ENCODE measurements around the gene DNAJB13.

The DNAJB13 gene

DNA sequence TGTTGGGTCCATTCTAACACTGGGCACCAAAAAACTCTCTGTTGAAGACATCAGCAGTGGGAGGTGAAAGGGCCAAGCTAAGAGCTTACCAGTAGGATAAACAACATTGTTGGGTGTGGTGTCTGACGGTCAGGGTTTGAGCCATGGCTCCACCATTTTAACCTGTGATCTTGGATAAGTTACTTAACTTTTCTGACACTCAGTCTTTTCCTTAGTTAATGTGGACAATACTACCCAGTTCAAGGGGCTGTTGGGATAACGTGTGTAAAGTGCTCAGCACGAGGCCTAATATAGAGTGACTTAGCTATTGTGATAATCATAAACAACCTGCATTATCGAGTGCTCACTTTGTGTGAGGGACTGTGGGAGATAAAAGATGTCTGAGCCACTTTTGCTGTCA is 52.0 kb downstream of the DNAJB13 start:
- TF ChIP-seq CTCF (IDR thresholded peaks at IDR 0.05; ENCODE audit: insufficient read depth, low read length) (no peak), POLR2AphosphoS5 (IDR thresholded peaks at IDR 0.05; ENCODE audit: low read depth) (no peak), REST (IDR thresholded peaks at IDR 0.05; ENCODE audit: insufficient replicate concordance, low read depth) (no peak), SPI1 (IDR thresholded peaks at IDR 0.05; ENCODE audit: borderline replicate concordance, low read depth) (no peak), GABPA (IDR thresholded peaks at IDR 0.05; ENCODE audit: low read depth) (no peak)
- Histone ChIP-seq H3K27me3 (ENCODE audit: insufficient read depth, poor library complexity, severe bottlenecking) (no peaks in the 10 kb centered on the region), H3K27ac (replicated peaks) (no peak overlapping the region), H3K4me3 (replicated peaks; ENCODE audit: insufficient read depth, low read length) (no peak overlapping the region)
- no peak for DNase-seq (ENCODE audit: low read depth in 1 of 2, low spot score in 1 of 2)

- TF ChIP-seq CTCF (IDR thresholded peaks at IDR 0.05; ENCODE audit: insufficient read depth, low read length) (no peak), POLR2AphosphoS5 (IDR thresholded peaks at IDR 0.05; ENCODE audit: low read depth) (no peak), GABPA (IDR thresholded peaks at IDR 0.05; ENCODE audit: low read depth) (no peak), REST (IDR thresholded peaks at IDR 0.05; ENCODE audit: insufficient replicate concordance, low read depth) (no peak), SPI1 (IDR thresholded peaks at IDR 0.05; ENCODE audit: borderline replicate concordance, low read depth) (no peak)
- H3K4me3 ChIP-seq (replicated peaks; ENCODE audit: insufficient read depth, low read length) = no peak overlapping the region
- no peak overlapping the region for H3K27ac ChIP-seq (replicated peaks)
- DNase-seq (ENCODE audit: low read depth in 1 of 2, low spot score in 1 of 2) = no peak
- no peaks in the 10 kb centered on the region for H3K27me3 ChIP-seq (ENCODE audit: insufficient read depth, poor library complexity, severe bottlenecking)
Measured at GRCh38 chr11:74004046-74004695, 53.3 kb downstream of the DNAJB13 start.

DNA sequence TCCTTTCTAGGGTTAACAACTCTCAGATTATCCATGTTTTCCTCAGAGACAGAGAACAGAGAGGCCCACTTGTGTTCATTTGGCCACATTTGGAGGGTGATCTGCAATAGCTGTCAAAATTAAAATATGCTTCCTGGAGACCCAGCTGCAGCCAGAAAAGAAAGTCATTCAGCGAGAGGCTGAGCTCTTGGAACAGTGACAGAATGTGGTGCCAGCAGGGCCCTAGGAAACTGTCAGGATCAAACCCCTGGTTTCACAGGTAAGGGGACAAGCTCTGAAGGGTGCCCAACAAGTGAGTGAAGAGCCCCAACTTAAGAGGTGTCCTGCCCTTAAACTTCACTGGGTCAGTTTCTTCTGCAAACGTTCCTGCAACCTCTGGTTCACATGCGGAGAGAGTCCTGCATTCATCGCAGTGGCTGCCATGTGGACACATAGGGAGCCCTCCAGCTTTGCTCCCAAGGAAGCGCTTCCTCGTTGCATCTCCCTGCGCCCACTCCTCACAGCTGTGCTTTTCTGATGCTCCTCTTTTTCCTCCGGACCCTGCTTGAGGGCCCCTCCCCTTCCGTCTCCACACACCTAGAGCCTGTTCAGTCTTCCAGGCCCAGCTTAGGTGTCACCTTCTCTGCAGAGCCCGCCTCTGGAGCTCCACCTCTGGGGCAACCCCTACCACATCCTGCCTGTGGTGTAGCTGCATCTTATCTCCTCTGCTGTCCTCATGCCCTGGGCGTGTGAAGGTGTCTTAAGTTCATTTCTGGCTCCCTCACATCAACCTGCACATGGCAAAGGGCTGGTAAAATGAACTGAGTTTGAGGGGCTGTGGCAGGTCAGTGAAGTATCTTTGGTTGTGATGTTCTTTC is 54.2 kb downstream of the DNAJB13 start:
- TF ChIP-seq REST (IDR thresholded peaks at IDR 0.05; ENCODE audit: insufficient replicate concordance, low read depth) (no peak), POLR2AphosphoS5 (IDR thresholded peaks at IDR 0.05; ENCODE audit: low read depth) (no peak), SPI1 (IDR thresholded peaks at IDR 0.05; ENCODE audit: borderline replicate concordance, low read depth) (no peak), GABPA (IDR thresholded peaks at IDR 0.05; ENCODE audit: low read depth) (no peak), CTCF (IDR thresholded peaks at IDR 0.05; ENCODE audit: insufficient read depth, low read length) (no peak)
- H3K4me3 ChIP-seq (replicated peaks; ENCODE audit: insufficient read depth, low read length) = no peak overlapping the region
- no peak overlapping the region for H3K27ac ChIP-seq (replicated peaks)
- no peaks in the 10 kb centered on the region for H3K27me3 ChIP-seq (ENCODE audit: insufficient read depth, poor library complexity, severe bottlenecking)
- DNase-seq (ENCODE audit: low read depth in 1 of 2, low spot score in 1 of 2) = no peak

Data from HL-60 (cell line).